GM23338 (cell line): Measurements from ENCODE around the gene MFN1. TPM values are rescaled to one million over a fixed set of nuclear protein-coding genes. Genes with fewer than 3 reads are reported as not detected.

ENCODE experiments used
- ATAC-seq: fragments of 200-7000 bp; cut with Tn5 transposase; 3 replicates; pipeline ENCODE4 v1.9.1; 2020
- DNase-seq: peaks from one replicate; pipeline ENCODE4 v3.0.0-alpha.2; 2015; ENCODE audit warnings: low spot score
- H2AFZ ChIP-seq: fragments of 200-600 bp; sonication (generic); 2 replicates; pipeline ENCODE4 v1.8.0; 2016; ENCODE audit warnings: antibody characterized with exemption, mild to moderate bottlenecking, moderate library complexity
- H3F3A ChIP-seq: fragments of 200-600 bp; sonication (generic); replicated peaks from 2 replicates; pipeline ENCODE4 v1.8.0; 2017; ENCODE audit warnings: antibody characterized with exemption, mixed run types, low read depth
- H3K27ac ChIP-seq: fragments of 200-600 bp; sonication (generic); 2 replicates; pipeline ENCODE4 v1.6.1; 2016; ENCODE audit warnings: low read depth
- H3K27me3 ChIP-seq: fragments of 200-600 bp; sonication (generic); 2 replicates; pipeline ENCODE4 v1.8.0; 2016; ENCODE audit warnings: mild to moderate bottlenecking, mixed run types, moderate library complexity; ENCODE audit not compliant: insufficient read depth
- H3K36me3 ChIP-seq: fragments of 200-600 bp; sonication (generic); 2 replicates; pipeline ENCODE4 v1.8.0; 2016; ENCODE audit warnings: mild to moderate bottlenecking; ENCODE audit not compliant: insufficient read depth
- H3K4me1 ChIP-seq: fragments of 200-600 bp; sonication (generic); 2 replicates; pipeline ENCODE4 v1.8.0; 2016; ENCODE audit warnings: mild to moderate bottlenecking, moderate library complexity; ENCODE audit not compliant: insufficient read depth
- H3K4me2 ChIP-seq: fragments of 200-600 bp; sonication (generic); 2 replicates; pipeline ENCODE4 v1.7.1; 2017; ENCODE audit warnings: mixed run types
- H3K4me3 ChIP-seq: fragments of 200-600 bp; sonication (generic); 2 replicates; pipeline ENCODE4 v1.6.1; 2016; ENCODE audit warnings: mixed run types
- H3K79me2 ChIP-seq: fragments of 200-600 bp; sonication (generic); replicated peaks from 2 replicates; pipeline ENCODE4 v1.8.0; 2017; ENCODE audit warnings: mild to moderate bottlenecking; ENCODE audit not compliant: insufficient read depth
- H3K9me2 ChIP-seq: fragments of 200-600 bp; sonication (generic); 2 replicates; pipeline ENCODE4 v1.8.0; 2017; ENCODE audit not compliant: insufficient read depth
- H4K20me1 ChIP-seq: fragments of 200-600 bp; sonication (generic); replicated peaks from 2 replicates; pipeline ENCODE4 v1.8.0; 2017; ENCODE audit warnings: mild to moderate bottlenecking; ENCODE audit not compliant: insufficient read depth
- H3K27ac Mint-ChIP-seq: 2 replicates; pipeline ENCODE4 v1.8.0; 2020; ENCODE audit warnings: inconsistent platforms, mild to moderate bottlenecking, moderate library complexity, mixed read lengths
- H3K27me3 Mint-ChIP-seq: 3 replicates; pipeline ENCODE4 v1.8.0; 2022; ENCODE audit warnings: low read depth, mild to moderate bottlenecking, moderate library complexity, mixed read lengths, inconsistent platforms; ENCODE audit not compliant: insufficient read depth, poor library complexity
- H3K36me3 Mint-ChIP-seq: 3 replicates; pipeline ENCODE4 v1.8.0; 2021; ENCODE audit warnings: low read depth, mild to moderate bottlenecking, inconsistent platforms, moderate library complexity, mixed read lengths
- H3K4me1 Mint-ChIP-seq: 3 replicates; pipeline ENCODE4 v1.8.0; 2020; ENCODE audit warnings: mild to moderate bottlenecking, inconsistent platforms, mixed read lengths
- H3K4me3 Mint-ChIP-seq: 3 replicates; pipeline ENCODE4 v1.8.0; 2021; ENCODE audit warnings: moderate library complexity, mild to moderate bottlenecking, inconsistent platforms, mixed read lengths
- H3K9me3 Mint-ChIP-seq: 3 replicates; pipeline ENCODE4 v1.8.0; 2020; ENCODE audit warnings: moderate library complexity, mild to moderate bottlenecking, inconsistent platforms, mixed read lengths
- CREB1 ChIP-seq: fragments of 250-450 bp; sonication (Bioruptor Pico); IDR thresholded peaks from 2 replicates; pipeline ENCODE4 v1.5.0; 2020; ENCODE audit warnings: low read depth, mild to moderate bottlenecking, moderate library complexity
- EZH2 ChIP-seq: fragments of 200-600 bp; sonication (generic); IDR thresholded peaks from one replicate; pipeline ENCODE4 v1.8.0; 2017; ENCODE audit warnings: antibody characterized with exemption, mild to moderate bottlenecking, low read depth; ENCODE audit not compliant: unreplicated experiment
- EZH2phosphoT487 ChIP-seq: fragments of 200-600 bp; sonication (generic); IDR thresholded peaks from one replicate; pipeline ENCODE4 v1.8.1; 2018; ENCODE audit warnings: antibody characterized with exemption; ENCODE audit not compliant: unreplicated experiment
- JUNB ChIP-seq: IDR thresholded peaks from one replicate; pipeline ENCODE4 v1.6.1; 2016; ENCODE audit warnings: antibody characterized with exemption; ENCODE audit not compliant: unreplicated experiment
- NANOG ChIP-seq: IDR thresholded peaks from 2 replicates; pipeline ENCODE4 v1.6.1; 2016; ENCODE audit warnings: antibody characterized with exemption, borderline replicate concordance
- POLR2AphosphoS5 ChIP-seq: IDR thresholded peaks from 2 replicates; pipeline ENCODE4 v1.6.1; 2016; ENCODE audit warnings: antibody characterized with exemption, low read depth
- STAT1 ChIP-seq: IDR thresholded peaks from one replicate; pipeline ENCODE4 v1.6.1; 2016; ENCODE audit warnings: antibody characterized with exemption; ENCODE audit not compliant: unreplicated experiment
- ZNF114 ChIP-seq: fragments of 250-450 bp; sonication (Bioruptor Pico); IDR thresholded peaks from 2 replicates; pipeline ENCODE4 v1.5.0; 2020; ENCODE audit warnings: mild to moderate bottlenecking, moderate library complexity
- ZNF331 ChIP-seq: fragments of 250-450 bp; sonication (Bioruptor Pico); IDR thresholded peaks from 2 replicates; pipeline ENCODE4 v1.5.0; 2020; ENCODE audit warnings: low read depth, mild to moderate bottlenecking, moderate library complexity
- polyA plus RNA-seq: library from polyadenylated mRNA; unstranded; fragments of >200 nt; fragmentation: Nextera tagmentation; extraction: Ambion mirVana; gene quantifications from 2 replicates; pipeline ENCODE4 v1.2.1, GENCODE V29; 2016
- total RNA-seq: library from RNA; depleted of rRNA; stranded (reverse); fragments of >200 nt; shearing (Covaris generic); gene quantifications from 2 replicates; pipeline ENCODE4 v1.2.3, GENCODE V29; 2014
- TF ChIP-seq, protein P1 (sequence below), 2 experiments: fragments of 200-600 bp in 1 of 2; sonication (generic) in 1 of 2; conservative IDR thresholded peaks; 2 replicates each; pipeline versions ENCODE4 v1.5.1 to v1.6.1; 2016 to 2017; ENCODE audit warnings: antibody characterized with exemption in 2 of 2, low read depth in 2 of 2, mild to moderate bottlenecking in 2 of 2, moderate library complexity in 1 of 2
- TF ChIP-seq, protein P2 (sequence below): IDR thresholded peaks from 2 replicates; pipeline ENCODE4 v1.6.1; 2016; ENCODE audit warnings: antibody characterized with exemption
- TF ChIP-seq, protein P3 (sequence below): fragments of 250-450 bp; sonication (Bioruptor Pico); IDR thresholded peaks from 2 replicates; pipeline ENCODE4 v1.5.0; 2020; ENCODE audit warnings: mild to moderate bottlenecking, moderate library complexity
- TF ChIP-seq, protein P4 (sequence below): IDR thresholded peaks from one replicate; pipeline ENCODE4 v1.6.1; 2018; ENCODE audit warnings: antibody characterized with exemption; ENCODE audit not compliant: unreplicated experiment

The MFN1 gene
- total and polyA plus RNA-seq, 2 experiments from 2014 or later, result 16.1 to 36.2 TPM

DNA sequence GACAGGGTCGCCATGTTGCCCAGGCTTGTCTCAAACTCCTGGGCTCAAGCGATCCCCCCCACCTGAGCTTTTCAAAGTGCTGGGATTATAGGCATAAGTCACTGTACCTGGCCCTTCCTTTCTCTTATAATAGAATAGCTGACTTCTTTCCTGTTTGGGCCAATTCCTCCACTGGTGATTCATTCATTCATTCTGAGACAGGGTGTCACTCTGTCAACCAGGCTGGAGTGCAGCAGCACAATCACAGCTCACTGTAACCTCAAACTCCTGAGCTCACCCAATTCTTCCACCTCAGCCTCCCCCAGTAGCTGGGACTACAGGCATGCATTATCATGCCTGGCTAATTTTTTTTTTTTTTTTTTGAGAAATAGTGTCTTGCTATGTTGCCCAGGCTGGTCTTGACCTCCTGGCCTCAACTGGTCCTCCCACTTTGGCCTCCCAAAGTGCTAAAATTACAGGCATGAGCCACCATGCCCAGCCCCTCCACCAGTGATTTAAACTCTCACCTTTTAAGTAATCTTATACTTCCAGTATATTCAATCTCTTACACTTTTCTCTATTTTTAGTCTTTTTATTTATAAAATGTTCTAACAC, 82.9 kb downstream of the MFN1 start:
- no peak for ATAC-seq
- Mint-ChIP-seq H3K4me1 (peaks cover 10% of the 10 kb centered on the region; the same call in 2 of the 3 replicates), H3K4me3 (no peak overlapping the region), H3K27me3 (peaks cover 6% of the 10 kb centered on the region), H3K9me3 (no peaks in the 10 kb centered on the region), H3K36me3 (no peaks in the 10 kb centered on the region), H3K27ac (no peak overlapping the region)
- Histone ChIP-seq H4K20me1 (no peaks in the 10 kb centered on the region; the same call in 1 of the 2 replicates), H3K4me1 (no peaks in the 10 kb centered on the region), H3F3A (no peaks in the 10 kb centered on the region), H3K36me3 (no peaks in the 10 kb centered on the region), H3K9me2 (no peaks in the 10 kb centered on the region), H2AFZ (no peak overlapping the region), H3K27me3 (no peaks in the 10 kb centered on the region), H3K4me2 (no peak overlapping the region), H3K79me2 (peaks cover 27% of the 10 kb centered on the region), H3K4me3 (no peak overlapping the region), H3K27ac (no peak overlapping the region)
- TF ChIP-seq NANOG, result no peak
- TF ChIP-seq, protein P1, sequence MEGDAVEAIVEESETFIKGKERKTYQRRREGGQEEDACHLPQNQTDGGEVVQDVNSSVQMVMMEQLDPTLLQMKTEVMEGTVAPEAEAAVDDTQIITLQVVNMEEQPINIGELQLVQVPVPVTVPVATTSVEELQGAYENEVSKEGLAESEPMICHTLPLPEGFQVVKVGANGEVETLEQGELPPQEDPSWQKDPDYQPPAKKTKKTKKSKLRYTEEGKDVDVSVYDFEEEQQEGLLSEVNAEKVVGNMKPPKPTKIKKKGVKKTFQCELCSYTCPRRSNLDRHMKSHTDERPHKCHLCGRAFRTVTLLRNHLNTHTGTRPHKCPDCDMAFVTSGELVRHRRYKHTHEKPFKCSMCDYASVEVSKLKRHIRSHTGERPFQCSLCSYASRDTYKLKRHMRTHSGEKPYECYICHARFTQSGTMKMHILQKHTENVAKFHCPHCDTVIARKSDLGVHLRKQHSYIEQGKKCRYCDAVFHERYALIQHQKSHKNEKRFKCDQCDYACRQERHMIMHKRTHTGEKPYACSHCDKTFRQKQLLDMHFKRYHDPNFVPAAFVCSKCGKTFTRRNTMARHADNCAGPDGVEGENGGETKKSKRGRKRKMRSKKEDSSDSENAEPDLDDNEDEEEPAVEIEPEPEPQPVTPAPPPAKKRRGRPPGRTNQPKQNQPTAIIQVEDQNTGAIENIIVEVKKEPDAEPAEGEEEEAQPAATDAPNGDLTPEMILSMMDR (conservative IDR thresholded peaks at IDR 0.05; ENCODE audit: low read depth in 2 of 2), result no peak
- TF ChIP-seq, protein P2, sequence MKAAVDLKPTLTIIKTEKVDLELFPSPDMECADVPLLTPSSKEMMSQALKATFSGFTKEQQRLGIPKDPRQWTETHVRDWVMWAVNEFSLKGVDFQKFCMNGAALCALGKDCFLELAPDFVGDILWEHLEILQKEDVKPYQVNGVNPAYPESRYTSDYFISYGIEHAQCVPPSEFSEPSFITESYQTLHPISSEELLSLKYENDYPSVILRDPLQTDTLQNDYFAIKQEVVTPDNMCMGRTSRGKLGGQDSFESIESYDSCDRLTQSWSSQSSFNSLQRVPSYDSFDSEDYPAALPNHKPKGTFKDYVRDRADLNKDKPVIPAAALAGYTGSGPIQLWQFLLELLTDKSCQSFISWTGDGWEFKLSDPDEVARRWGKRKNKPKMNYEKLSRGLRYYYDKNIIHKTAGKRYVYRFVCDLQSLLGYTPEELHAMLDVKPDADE, result no peak
- TF ChIP-seq, protein P3, sequence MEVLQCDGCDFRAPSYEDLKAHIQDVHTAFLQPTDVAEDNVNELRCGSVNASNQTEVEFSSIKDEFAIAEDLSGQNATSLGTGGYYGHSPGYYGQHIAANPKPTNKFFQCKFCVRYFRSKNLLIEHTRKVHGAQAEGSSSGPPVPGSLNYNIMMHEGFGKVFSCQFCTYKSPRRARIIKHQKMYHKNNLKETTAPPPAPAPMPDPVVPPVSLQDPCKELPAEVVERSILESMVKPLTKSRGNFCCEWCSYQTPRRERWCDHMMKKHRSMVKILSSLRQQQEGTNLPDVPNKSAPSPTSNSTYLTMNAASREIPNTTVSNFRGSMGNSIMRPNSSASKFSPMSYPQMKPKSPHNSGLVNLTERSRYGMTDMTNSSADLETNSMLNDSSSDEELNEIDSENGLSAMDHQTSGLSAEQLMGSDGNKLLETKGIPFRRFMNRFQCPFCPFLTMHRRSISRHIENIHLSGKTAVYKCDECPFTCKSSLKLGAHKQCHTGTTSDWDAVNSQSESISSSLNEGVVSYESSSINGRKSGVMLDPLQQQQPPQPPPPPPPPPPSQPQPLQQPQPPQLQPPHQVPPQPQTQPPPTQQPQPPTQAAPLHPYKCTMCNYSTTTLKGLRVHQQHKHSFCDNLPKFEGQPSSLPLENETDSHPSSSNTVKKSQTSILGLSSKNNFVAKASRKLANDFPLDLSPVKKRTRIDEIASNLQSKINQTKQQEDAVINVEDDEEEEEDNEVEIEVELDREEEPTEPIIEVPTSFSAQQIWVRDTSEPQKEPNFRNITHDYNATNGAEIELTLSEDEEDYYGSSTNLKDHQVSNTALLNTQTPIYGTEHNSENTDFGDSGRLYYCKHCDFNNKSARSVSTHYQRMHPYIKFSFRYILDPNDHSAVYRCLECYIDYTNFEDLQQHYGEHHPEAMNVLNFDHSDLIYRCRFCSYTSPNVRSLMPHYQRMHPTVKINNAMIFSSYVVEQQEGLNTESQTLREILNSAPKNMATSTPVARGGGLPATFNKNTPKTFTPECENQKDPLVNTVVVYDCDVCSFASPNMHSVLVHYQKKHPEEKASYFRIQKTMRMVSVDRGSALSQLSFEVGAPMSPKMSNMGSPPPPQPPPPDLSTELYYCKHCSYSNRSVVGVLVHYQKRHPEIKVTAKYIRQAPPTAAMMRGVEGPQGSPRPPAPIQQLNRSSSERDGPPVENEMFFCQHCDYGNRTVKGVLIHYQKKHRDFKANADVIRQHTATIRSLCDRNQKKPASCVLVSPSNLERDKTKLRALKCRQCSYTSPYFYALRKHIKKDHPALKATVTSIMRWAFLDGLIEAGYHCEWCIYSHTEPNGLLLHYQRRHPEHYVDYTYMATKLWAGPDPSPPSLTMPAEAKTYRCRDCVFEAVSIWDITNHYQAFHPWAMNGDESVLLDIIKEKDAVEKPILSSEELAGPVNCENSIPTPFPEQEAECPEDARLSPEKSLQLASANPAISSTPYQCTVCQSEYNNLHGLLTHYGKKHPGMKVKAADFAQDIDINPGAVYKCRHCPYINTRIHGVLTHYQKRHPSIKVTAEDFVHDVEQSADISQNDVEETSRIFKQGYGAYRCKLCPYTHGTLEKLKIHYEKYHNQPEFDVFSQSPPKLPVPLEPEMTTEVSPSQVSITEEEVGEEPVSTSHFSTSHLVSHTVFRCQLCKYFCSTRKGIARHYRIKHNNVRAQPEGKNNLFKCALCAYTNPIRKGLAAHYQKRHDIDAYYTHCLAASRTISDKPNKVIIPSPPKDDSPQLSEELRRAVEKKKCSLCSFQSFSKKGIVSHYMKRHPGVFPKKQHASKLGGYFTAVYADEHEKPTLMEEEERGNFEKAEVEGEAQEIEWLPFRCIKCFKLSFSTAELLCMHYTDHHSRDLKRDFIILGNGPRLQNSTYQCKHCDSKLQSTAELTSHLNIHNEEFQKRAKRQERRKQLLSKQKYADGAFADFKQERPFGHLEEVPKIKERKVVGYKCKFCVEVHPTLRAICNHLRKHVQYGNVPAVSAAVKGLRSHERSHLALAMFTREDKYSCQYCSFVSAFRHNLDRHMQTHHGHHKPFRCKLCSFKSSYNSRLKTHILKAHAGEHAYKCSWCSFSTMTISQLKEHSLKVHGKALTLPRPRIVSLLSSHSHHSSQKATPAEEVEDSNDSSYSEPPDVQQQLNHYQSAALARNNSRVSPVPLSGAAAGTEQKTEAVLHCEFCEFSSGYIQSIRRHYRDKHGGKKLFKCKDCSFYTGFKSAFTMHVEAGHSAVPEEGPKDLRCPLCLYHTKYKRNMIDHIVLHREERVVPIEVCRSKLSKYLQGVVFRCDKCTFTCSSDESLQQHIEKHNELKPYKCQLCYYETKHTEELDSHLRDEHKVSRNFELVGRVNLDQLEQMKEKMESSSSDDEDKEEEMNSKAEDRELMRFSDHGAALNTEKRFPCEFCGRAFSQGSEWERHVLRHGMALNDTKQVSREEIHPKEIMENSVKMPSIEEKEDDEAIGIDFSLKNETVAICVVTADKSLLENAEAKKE (CRISPR knock-in tag), result no peak
- TF ChIP-seq STAT1, result no peak
- TF ChIP-seq JUNB, result no peak
- TF ChIP-seq EZH2, result no peak
- no peak for TF ChIP-seq EZH2phosphoT487
- TF ChIP-seq, protein P4, sequence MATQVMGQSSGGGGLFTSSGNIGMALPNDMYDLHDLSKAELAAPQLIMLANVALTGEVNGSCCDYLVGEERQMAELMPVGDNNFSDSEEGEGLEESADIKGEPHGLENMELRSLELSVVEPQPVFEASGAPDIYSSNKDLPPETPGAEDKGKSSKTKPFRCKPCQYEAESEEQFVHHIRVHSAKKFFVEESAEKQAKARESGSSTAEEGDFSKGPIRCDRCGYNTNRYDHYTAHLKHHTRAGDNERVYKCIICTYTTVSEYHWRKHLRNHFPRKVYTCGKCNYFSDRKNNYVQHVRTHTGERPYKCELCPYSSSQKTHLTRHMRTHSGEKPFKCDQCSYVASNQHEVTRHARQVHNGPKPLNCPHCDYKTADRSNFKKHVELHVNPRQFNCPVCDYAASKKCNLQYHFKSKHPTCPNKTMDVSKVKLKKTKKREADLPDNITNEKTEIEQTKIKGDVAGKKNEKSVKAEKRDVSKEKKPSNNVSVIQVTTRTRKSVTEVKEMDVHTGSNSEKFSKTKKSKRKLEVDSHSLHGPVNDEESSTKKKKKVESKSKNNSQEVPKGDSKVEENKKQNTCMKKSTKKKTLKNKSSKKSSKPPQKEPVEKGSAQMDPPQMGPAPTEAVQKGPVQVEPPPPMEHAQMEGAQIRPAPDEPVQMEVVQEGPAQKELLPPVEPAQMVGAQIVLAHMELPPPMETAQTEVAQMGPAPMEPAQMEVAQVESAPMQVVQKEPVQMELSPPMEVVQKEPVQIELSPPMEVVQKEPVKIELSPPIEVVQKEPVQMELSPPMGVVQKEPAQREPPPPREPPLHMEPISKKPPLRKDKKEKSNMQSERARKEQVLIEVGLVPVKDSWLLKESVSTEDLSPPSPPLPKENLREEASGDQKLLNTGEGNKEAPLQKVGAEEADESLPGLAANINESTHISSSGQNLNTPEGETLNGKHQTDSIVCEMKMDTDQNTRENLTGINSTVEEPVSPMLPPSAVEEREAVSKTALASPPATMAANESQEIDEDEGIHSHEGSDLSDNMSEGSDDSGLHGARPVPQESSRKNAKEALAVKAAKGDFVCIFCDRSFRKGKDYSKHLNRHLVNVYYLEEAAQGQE, result no peak
- no peak for TF ChIP-seq POLR2AphosphoS5
- TF ChIP-seq CREB1 (CRISPR knock-in tag), result no peak
- no peak for TF ChIP-seq ZNF331
- no peak for TF ChIP-seq ZNF114 (CRISPR knock-in tag)
- DNase-seq, result no peak
